Measurements from ENCODE around the gene MIGA2. TPM values are rescaled to one million over a fixed set of nuclear protein-coding genes. Genes with fewer than 3 reads are reported as not detected.

The MIGA2 gene
- total and polyA plus RNA-seq, 2 of the 8 experiments (the other 6 are each of a cell fraction or from before 2014, with no cell fraction given), result 24.6 to 39.0 TPM

DNA sequence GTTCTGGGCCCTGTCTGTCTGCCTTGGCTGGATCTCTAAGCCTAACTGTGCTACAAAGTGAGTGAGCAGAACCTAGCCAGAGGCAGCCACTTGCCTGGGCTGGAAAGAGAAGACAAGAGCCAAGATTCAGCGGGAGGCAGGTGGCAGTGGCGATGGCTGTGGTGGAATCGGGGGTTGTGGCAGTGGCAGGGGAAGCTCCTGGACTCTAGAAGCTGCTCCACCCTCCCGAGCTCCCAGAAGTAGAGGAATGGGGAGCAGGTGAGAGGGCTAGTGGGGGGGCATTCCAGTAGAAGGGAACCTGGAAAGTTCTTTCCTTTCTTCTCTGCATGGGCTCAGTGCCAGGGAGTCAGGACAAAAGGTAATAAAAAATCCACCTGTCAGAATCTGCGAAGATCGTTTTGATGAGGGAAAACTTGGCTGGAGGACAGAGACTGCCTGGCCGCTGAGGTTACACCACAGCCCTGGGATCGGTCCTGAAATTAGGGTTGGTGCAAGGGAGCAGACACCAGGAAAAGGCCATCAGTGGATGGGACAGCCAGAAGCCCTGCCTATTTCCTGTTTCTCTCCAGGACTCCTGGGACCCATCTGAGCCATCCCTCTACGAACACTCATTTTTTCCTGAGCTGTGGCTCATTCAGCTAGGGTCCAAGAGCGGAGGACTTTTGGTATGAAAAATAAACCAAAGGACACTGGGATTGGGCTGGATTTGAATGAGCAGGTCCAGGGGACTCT lies 72.5 kb downstream of the MIGA2 start:
- Histone ChIP-seq H2AFZ (ENCODE audit: low read length) (no peak overlapping the region), H3K4me3 (ENCODE audit: extremely low read depth in 1 of 4, insufficient read depth in 2 of 4, low read depth in 3 of 4, low read length in 4 of 4) (no peak overlapping the region), H3K36me3 (ENCODE audit: control insufficient read depth in 2 of 4, insufficient read depth in 4 of 4, low read length in 3 of 4) (no peaks in the 10 kb centered on the region), H4K20me1 (replicated peaks in 1 of 2; ENCODE audit: control insufficient read depth in 1 of 2, insufficient read depth in 2 of 2, low read length in 2 of 2) (no peaks in the 10 kb centered on the region), H3K79me2 (ENCODE audit: control insufficient read depth in 1 of 2, insufficient read depth in 2 of 2, low read length in 2 of 2) (peaks cover 0 to 22% of the 10 kb centered on the region in 2 experiments; a peak in 2 of 4 replicates), H3K27ac (ENCODE audit: low read depth, low read length) (no peak overlapping the region), H3K4me2 (ENCODE audit: insufficient read depth in 1 of 2, low read depth in 2 of 2, low read length in 2 of 2) (no peak overlapping the region; a peak in 1 of 4 replicates), H3K4ac (replicated peaks; ENCODE audit: insufficient read length, low read depth, low read length) (no peak overlapping the region), H3K9me3 (ENCODE audit: insufficient read depth in 2 of 2, low read depth in 1 of 2, low read length in 1 of 2) (no peaks in the 10 kb centered on the region), H3K18ac (ENCODE audit: extremely low read depth, low read length) (no peak overlapping the region), H2BK15ac (ENCODE audit: low read length) (no peak overlapping the region), H4K5ac (ENCODE audit: insufficient read length, low read depth, low read length) (no peak overlapping the region), H3K79me1 (ENCODE audit: low read depth, low read length) (peaks cover 4% of the 10 kb centered on the region), H3K9ac (replicated peaks in 1 of 4; ENCODE audit: extremely low read depth in 1 of 4, low read depth in 3 of 4, low read length in 3 of 4) (no peak overlapping the region), H2AK5ac (ENCODE audit: low read depth, low read length) (no peak overlapping the region), H2BK20ac (ENCODE audit: low read length) (no peak overlapping the region), H3K14ac (ENCODE audit: insufficient read length) (no peak overlapping the region), H4K8ac (ENCODE audit: extremely low read depth, insufficient read depth, low read length) (no peak overlapping the region), H3K56ac (replicated peaks; ENCODE audit: insufficient read length, low read depth, low read length) (no peak overlapping the region), H3K23ac (ENCODE audit: insufficient read length) (no peak overlapping the region), H2BK120ac (replicated peaks; ENCODE audit: low read depth, low read length) (no peak overlapping the region), H4K91ac (replicated peaks; ENCODE audit: insufficient read length, low read length) (no peak overlapping the region), H2BK5ac (ENCODE audit: low read depth, low read length) (no peak overlapping the region), H2BK12ac (ENCODE audit: low read depth, low read length) (no peak overlapping the region), H3K27me3 (replicated peaks in 1 of 4; ENCODE audit: control insufficient read depth in 3 of 4, extremely low read depth in 1 of 4, insufficient read depth in 3 of 4, low read length in 3 of 4) (peaks cover 0 to 15% (median 13%) of the 10 kb centered on the region in 4 experiments; a peak in 5 of 7 replicates), H3K4me1 (replicated peaks in 1 of 4; ENCODE audit: control insufficient read depth in 3 of 4, insufficient read depth in 4 of 4, low read length in 3 of 4) (peaks cover 0 to 5% (median 3%) of the 10 kb centered on the region in 4 experiments; a peak in 3 of 7 replicates), H3K23me2 (ENCODE audit: low read depth, low read length) (peaks cover 10% of the 10 kb centered on the region)
- WGBS, 2 experiments (ENCODE audit: extremely low coverage in 1 of 2, insufficient coverage in 1 of 2, insufficient read length in 1 of 2, insufficient replicate concordance in 2 of 2, low coverage in 1 of 2, low lambda C conversion rate in 2 of 2, missing lambda C conversion rate in 1 of 2), result 92% methylated on average over 10 of the region's 10 CpGs; no CpG with 5 or more reads in 1 of the 2 experiments
- FAIRE-seq (no peak), DNase-seq (ENCODE audit: low read depth in 1 of 2, low spot score in 2 of 2) (no peak)
- TF ChIP-seq SRF (IDR thresholded peaks at IDR 0.05; ENCODE audit: low read depth, low read length), result no peak
- TF ChIP-seq BRCA1 (IDR thresholded peaks at IDR 0.05; ENCODE audit: low read depth, low read length), result no peak
- no peak for TF ChIP-seq EZH2 (IDR thresholded peaks at IDR 0.05; ENCODE audit: low read depth, low read length, severe bottlenecking)
- ChIA-PET POLR2A (ENCODE audit: partially characterized antibody) (interaction anchor here (1.3 to 1.4 kb wide), 2 partner anchors 28 to 32 kb away, joined by 3 to 4 read pairs; partner anchors contain the start of gene DOLPP1), CTCF (ENCODE audit: partially characterized antibody) (interaction anchor here (0.6 to 9.7 kb wide), 6 partner anchors 11 to 668 kb away, joined by 3 to 64 read pairs (median 3); no protein-coding TSS in a partner anchor)

All from H1 (cell line).